HepG2 (cell line): ENCODE measurements around the gene EVA1C. TPM values are rescaled to one million over a fixed set of nuclear protein-coding genes. Genes with fewer than 3 reads are reported as not detected.

Experiments used
- ATAC-seq: fragments of 200-7000 bp; cut with Tn5 transposase; 3 replicates; pipeline ENCODE4 v1.9.1; 2020; ENCODE audit warnings: mild to moderate bottlenecking, moderate library complexity
- BruUV-seq: library from RNA; stranded (reverse); fragments of 400-500 nt; replicated peaks from 2 replicates; lab custom pipeline; 2021; lab: Mats Ljungman, UMichigan
- CTCF ChIA-PET: fragments of 300-600 bp; formaldehyde crosslinking; extraction: SDS; loops from one replicate; lab custom pipeline; 2021; ENCODE audit warnings: low total read pairs, inconsistent platforms, low intra/inter-chr PET ratio; lab: Yijun Ruan, JAX
- POLR2A ChIA-PET: fragments of 350-600 bp; sonication (Branson Sonifier 250); formaldehyde crosslinking; loops from one replicate; lab custom pipeline; 2020; ENCODE audit warnings: antibody characterized with exemption, inconsistent platforms; lab: Yijun Ruan, JAX
- DNase-seq: peaks from one replicate; pipeline ENCODE4 v3.0.0-alpha.2; 2015; ENCODE audit warnings: low spot score
- FAIRE-seq: peaks from 3 replicates; lab custom pipeline; 2011; peaks lifted over from hg19 to GRCh38; lab: Jason Lieb, UNC
- H2AFZ ChIP-seq: one replicate; pipeline ENCODE4 v1.6.1; 2011; ENCODE audit warnings: low read length, inconsistent platforms
- H3K27ac ChIP-seq: fragments of 300-600 bp; 3 replicates; pipeline ENCODE4 v1.8.0; 2011; ENCODE audit warnings: mixed run types, mild to moderate bottlenecking, mixed read lengths, low read length, inconsistent platforms; ENCODE audit not compliant: insufficient read depth; ENCODE audit errors: extremely low read length
- H3K27me3 ChIP-seq, 2 experiments: fragments of 200-600 bp in 1 of 2; 2 replicates in 1 of 2; 3 replicates in 1 of 2; pipeline versions ENCODE4 v1.6.0 to v1.8.0; 2011; ENCODE audit warnings: low read length in 2 of 2, mild to moderate bottlenecking in 2 of 2, moderate library complexity in 2 of 2, inconsistent platforms in 1 of 2; ENCODE audit not compliant: insufficient read depth in 2 of 2, control insufficient read depth in 1 of 2
- H3K36me3 ChIP-seq, 2 experiments: fragments of 200-600 bp in 1 of 2; replicated peaks in 1 of 2; 2 replicates in 1 of 2; 3 replicates in 1 of 2; pipeline versions ENCODE4 v1.5.1 to v1.8.0; 2011; ENCODE audit warnings: low read length in 2 of 2, inconsistent platforms in 1 of 2; ENCODE audit not compliant: insufficient read depth in 2 of 2, control insufficient read depth in 1 of 2
- H3K4me1 ChIP-seq: 2 replicates; pipeline ENCODE4 v1.5.1; 2012; ENCODE audit warnings: low read length, inconsistent platforms; ENCODE audit not compliant: insufficient read depth
- H3K4me2 ChIP-seq: 2 replicates; pipeline ENCODE4 v1.6.0; 2011; ENCODE audit warnings: low read depth, low read length, inconsistent platforms
- H3K4me3 ChIP-seq, 3 experiments: fragments of 200-600 bp in 1 of 3; sonication (generic), shearing (Covaris generic) in 1 of 3; replicated peaks in 1 of 3; 2 replicates each; pipeline ENCODE4 v1.5.1; 2011 to 2016; ENCODE audit warnings: low read length in 3 of 3, inconsistent platforms in 2 of 3, low read depth in 2 of 3, mild to moderate bottlenecking in 2 of 3, control low read depth in 1 of 3, mixed read lengths in 1 of 3; ENCODE audit not compliant: insufficient read depth in 1 of 3
- H3K79me2 ChIP-seq: one replicate; pipeline ENCODE4 v1.6.1; 2011; ENCODE audit warnings: low read length, inconsistent platforms; ENCODE audit not compliant: insufficient read depth
- H3K9ac ChIP-seq: 2 replicates; pipeline ENCODE4 v1.6.0; 2011; ENCODE audit warnings: mild to moderate bottlenecking, low read depth, low read length, inconsistent platforms; ENCODE audit not compliant: insufficient read depth
- H3K9me3 ChIP-seq: 2 replicates; pipeline ENCODE4 v1.5.1; 2012; ENCODE audit warnings: mild to moderate bottlenecking, low read length
- H4K20me1 ChIP-seq: 2 replicates; pipeline ENCODE4 v1.6.0; 2011; ENCODE audit warnings: inconsistent platforms, mild to moderate bottlenecking, low read length, moderate library complexity; ENCODE audit not compliant: insufficient read depth
- AGO2 ChIP-seq: fragments of 200-400 bp; formaldehyde crosslinking; optimal IDR thresholded peaks from 2 replicates; pipeline ENCODE3; 2017; ENCODE audit warnings: mild to moderate bottlenecking, low read depth, low read length, moderate library complexity
- FOXM1 ChIP-seq: sonication (generic); formaldehyde crosslinking; IDR thresholded peaks from 2 replicates; pipeline ENCODE4 v1.5.0; 2020; ENCODE audit warnings: missing genetic modification reagents
- FOXO1 ChIP-seq: sonication (generic); formaldehyde crosslinking; IDR thresholded peaks from 2 replicates; pipeline ENCODE4 v1.4.0; 2020; ENCODE audit warnings: missing genetic modification reagents
- GABPB1 ChIP-seq: IDR thresholded peaks from 2 replicates; pipeline ENCODE4 v1.6.1; 2016; ENCODE audit warnings: mild to moderate bottlenecking, missing genetic modification reagents, moderate library complexity, missing compliant biosample characterization
- SNRNP70 ChIP-seq: fragments of 200-400 bp; formaldehyde crosslinking; IDR thresholded peaks from 2 replicates; pipeline ENCODE4 v1.6.1; 2017; ENCODE audit warnings: mild to moderate bottlenecking, low read depth, low read length, moderate library complexity
- ZNF3 ChIP-seq: IDR thresholded peaks from 2 replicates; pipeline ENCODE4 v1.7.0; 2017; ENCODE audit warnings: inconsistent platforms
- ZNF530 ChIP-seq: sonication (generic); formaldehyde crosslinking; IDR thresholded peaks from 2 replicates; pipeline ENCODE4 v1.5.0; 2020; ENCODE audit warnings: low read depth, mild to moderate bottlenecking, missing genetic modification reagents
- WGBS: methylation state at CpG from one replicate; pipeline ENCODE4 v1.1.6; 2017; ENCODE audit warnings: low lambda C conversion rate; 5-methylcytosine and 5-hydroxymethylcytosine counted together
- in situ Hi-C: cut with HindIII; loops from 2 replicates; pipeline ENCODE4 v1.10.0; 2017; ENCODE audit warnings: low pct_unique_long_range_greater_than_20kb; ENCODE audit not compliant: extremely low pct_ligation_motif_present
- intact Hi-C: fragments of 100-400 bp; cut with micrococcal nuclease; formaldehyde crosslinking; loops from one replicate; pipeline ENCODE4 v1.10.0; 2022; ENCODE audit not compliant: unreplicated experiment
- polyA plus RNA-seq, 8 experiments: library from polyadenylated mRNA; depleted of rRNA in 3 of 8; stranded (reverse) in 7 of 8; unstranded in 1 of 8; fragments of >200 nt; fragmentation: Illumina TruSeq in 4 of 8; extraction: Trizol in 4 of 8; gene quantifications; 2 replicates each; pipeline versions ENCODE4 v1.2.1 to v1.2.3, GENCODE V29; 2011 to 2016; ENCODE audit warnings: low read depth in 4 of 8, missing spikeins in 1 of 8, mixed read lengths in 1 of 8; ENCODE audit not compliant: insufficient read depth in 1 of 8
- total RNA-seq, 5 experiments: library from RNA; depleted of rRNA; stranded (reverse); fragments of >200 nt; fragmentation: Illumina TruSeq; extraction: Trizol; gene quantifications; 2 replicates each; pipeline ENCODE4 v1.2.3, GENCODE V29; 2016; ENCODE audit warnings: low read depth in 1 of 5
- TF ChIP-seq, protein P1 (sequence below): sonication (generic); formaldehyde crosslinking; IDR thresholded peaks from 2 replicates; pipeline ENCODE4 v1.5.0; 2020; ENCODE audit warnings: mild to moderate bottlenecking, missing genetic modification reagents, moderate library complexity
- TF ChIP-seq, protein P2 (sequence below): sonication (generic); formaldehyde crosslinking; IDR thresholded peaks from 2 replicates; pipeline ENCODE4 v1.4.0; 2020; ENCODE audit warnings: mild to moderate bottlenecking, missing genetic modification reagents
- TF ChIP-seq, protein P3 (sequence below): sonication (generic); formaldehyde crosslinking; IDR thresholded peaks from 2 replicates; pipeline ENCODE4 v1.4.0; 2020; ENCODE audit warnings: missing genetic modification reagents, borderline replicate concordance
- TF ChIP-seq, protein P4 (sequence below): IDR thresholded peaks from 2 replicates; pipeline ENCODE4 v1.6.1; 2016; ENCODE audit warnings: missing compliant biosample characterization, missing genetic modification reagents, borderline replicate concordance
- TF ChIP-seq, protein P5 (sequence below): fragments of 450-650 bp; IDR thresholded peaks from 2 replicates; pipeline ENCODE4 v1.6.1; 2017; ENCODE audit warnings: mild to moderate bottlenecking

Gene EVA1C
- total and polyA plus RNA-seq, 2 of the 13 experiments (the other 11 are each of a cell fraction or from before 2014, with no cell fraction given), result 0.29 to 0.34 TPM

DNA sequence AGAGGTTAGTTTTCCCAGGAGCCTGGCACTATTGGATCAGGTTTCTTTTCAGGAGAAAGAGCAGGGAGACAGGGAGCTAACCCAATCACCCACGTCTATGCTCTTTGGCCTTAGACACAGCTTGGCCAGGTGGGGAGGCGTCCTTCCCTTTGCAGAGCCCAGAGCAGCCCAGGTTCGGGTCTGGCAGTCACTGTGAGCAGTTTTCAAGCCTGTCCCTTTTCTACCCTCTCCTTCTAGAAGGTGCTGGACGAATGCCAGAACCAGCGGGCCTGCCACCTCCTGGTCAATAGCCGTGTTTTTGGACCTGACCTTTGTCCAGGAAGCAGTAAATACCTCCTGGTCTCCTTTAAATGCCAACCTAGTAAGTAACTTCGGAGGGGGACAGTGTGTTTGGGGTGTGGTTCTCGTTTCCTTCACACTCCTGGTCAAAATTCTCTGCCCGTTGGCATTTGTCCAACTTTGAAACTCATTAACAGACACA lies 44.9 kb downstream of the EVA1C start:
- 0 out of 2 replicates have a peak overlapping the region, but pooled peaks have one; percentile 16 for H3K9ac ChIP-seq
- TF ChIP-seq SNRNP70 (no peak), FOXO1 (CRISPR knock-in tag) (0 out of 2 replicates have a peak, but pooled peaks have one; percentile 17), ZNF3 (CRISPR knock-in tag) (no peak), GABPB1 (CRISPR knock-in tag) (peak; percentile 42), FOXM1 (CRISPR knock-in tag) (no peak), AGO2 (no peak), ZNF530 (CRISPR knock-in tag) (no peak)
- TF ChIP-seq, protein P1, sequence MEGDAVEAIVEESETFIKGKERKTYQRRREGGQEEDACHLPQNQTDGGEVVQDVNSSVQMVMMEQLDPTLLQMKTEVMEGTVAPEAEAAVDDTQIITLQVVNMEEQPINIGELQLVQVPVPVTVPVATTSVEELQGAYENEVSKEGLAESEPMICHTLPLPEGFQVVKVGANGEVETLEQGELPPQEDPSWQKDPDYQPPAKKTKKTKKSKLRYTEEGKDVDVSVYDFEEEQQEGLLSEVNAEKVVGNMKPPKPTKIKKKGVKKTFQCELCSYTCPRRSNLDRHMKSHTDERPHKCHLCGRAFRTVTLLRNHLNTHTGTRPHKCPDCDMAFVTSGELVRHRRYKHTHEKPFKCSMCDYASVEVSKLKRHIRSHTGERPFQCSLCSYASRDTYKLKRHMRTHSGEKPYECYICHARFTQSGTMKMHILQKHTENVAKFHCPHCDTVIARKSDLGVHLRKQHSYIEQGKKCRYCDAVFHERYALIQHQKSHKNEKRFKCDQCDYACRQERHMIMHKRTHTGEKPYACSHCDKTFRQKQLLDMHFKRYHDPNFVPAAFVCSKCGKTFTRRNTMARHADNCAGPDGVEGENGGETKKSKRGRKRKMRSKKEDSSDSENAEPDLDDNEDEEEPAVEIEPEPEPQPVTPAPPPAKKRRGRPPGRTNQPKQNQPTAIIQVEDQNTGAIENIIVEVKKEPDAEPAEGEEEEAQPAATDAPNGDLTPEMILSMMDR (CRISPR knock-in tag), result peak; percentile 37; the same call in 1 of the 2 replicates
- TF ChIP-seq, protein P2, sequence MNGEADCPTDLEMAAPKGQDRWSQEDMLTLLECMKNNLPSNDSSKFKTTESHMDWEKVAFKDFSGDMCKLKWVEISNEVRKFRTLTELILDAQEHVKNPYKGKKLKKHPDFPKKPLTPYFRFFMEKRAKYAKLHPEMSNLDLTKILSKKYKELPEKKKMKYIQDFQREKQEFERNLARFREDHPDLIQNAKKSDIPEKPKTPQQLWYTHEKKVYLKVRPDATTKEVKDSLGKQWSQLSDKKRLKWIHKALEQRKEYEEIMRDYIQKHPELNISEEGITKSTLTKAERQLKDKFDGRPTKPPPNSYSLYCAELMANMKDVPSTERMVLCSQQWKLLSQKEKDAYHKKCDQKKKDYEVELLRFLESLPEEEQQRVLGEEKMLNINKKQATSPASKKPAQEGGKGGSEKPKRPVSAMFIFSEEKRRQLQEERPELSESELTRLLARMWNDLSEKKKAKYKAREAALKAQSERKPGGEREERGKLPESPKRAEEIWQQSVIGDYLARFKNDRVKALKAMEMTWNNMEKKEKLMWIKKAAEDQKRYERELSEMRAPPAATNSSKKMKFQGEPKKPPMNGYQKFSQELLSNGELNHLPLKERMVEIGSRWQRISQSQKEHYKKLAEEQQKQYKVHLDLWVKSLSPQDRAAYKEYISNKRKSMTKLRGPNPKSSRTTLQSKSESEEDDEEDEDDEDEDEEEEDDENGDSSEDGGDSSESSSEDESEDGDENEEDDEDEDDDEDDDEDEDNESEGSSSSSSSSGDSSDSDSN (CRISPR knock-in tag), result no peak
- TF ChIP-seq, protein P3, sequence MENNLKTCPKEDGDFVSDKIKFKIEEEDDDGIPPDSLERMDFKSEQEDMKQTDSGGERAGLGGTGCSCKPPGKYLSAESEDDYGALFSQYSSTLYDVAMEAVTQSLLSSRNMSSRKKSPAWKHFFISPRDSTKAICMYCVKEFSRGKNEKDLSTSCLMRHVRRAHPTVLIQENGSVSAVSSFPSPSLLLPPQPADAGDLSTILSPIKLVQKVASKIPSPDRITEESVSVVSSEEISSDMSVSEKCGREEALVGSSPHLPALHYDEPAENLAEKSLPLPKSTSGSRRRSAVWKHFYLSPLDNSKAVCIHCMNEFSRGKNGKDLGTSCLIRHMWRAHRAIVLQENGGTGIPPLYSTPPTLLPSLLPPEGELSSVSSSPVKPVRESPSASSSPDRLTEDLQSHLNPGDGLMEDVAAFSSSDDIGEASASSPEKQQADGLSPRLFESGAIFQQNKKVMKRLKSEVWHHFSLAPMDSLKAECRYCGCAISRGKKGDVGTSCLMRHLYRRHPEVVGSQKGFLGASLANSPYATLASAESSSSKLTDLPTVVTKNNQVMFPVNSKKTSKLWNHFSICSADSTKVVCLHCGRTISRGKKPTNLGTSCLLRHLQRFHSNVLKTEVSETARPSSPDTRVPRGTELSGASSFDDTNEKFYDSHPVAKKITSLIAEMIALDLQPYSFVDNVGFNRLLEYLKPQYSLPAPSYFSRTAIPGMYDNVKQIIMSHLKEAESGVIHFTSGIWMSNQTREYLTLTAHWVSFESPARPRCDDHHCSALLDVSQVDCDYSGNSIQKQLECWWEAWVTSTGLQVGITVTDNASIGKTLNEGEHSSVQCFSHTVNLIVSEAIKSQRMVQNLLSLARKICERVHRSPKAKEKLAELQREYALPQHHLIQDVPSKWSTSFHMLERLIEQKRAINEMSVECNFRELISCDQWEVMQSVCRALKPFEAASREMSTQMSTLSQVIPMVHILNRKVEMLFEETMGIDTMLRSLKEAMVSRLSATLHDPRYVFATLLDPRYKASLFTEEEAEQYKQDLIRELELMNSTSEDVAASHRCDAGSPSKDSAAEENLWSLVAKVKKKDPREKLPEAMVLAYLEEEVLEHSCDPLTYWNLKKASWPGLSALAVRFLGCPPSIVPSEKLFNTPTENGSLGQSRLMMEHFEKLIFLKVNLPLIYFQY, result no peak
- TF ChIP-seq, protein P4, sequence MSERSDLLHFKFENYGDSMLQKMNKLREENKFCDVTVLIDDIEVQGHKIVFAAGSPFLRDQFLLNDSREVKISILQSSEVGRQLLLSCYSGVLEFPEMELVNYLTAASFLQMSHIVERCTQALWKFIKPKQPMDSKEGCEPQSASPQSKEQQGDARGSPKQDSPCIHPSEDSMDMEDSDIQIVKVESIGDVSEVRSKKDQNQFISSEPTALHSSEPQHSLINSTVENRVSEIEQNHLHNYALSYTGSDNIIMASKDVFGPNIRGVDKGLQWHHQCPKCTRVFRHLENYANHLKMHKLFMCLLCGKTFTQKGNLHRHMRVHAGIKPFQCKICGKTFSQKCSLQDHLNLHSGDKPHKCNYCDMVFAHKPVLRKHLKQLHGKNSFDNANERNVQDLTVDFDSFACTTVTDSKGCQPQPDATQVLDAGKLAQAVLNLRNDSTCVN (CRISPR knock-in tag), result no peak
- TF ChIP-seq, protein P5, sequence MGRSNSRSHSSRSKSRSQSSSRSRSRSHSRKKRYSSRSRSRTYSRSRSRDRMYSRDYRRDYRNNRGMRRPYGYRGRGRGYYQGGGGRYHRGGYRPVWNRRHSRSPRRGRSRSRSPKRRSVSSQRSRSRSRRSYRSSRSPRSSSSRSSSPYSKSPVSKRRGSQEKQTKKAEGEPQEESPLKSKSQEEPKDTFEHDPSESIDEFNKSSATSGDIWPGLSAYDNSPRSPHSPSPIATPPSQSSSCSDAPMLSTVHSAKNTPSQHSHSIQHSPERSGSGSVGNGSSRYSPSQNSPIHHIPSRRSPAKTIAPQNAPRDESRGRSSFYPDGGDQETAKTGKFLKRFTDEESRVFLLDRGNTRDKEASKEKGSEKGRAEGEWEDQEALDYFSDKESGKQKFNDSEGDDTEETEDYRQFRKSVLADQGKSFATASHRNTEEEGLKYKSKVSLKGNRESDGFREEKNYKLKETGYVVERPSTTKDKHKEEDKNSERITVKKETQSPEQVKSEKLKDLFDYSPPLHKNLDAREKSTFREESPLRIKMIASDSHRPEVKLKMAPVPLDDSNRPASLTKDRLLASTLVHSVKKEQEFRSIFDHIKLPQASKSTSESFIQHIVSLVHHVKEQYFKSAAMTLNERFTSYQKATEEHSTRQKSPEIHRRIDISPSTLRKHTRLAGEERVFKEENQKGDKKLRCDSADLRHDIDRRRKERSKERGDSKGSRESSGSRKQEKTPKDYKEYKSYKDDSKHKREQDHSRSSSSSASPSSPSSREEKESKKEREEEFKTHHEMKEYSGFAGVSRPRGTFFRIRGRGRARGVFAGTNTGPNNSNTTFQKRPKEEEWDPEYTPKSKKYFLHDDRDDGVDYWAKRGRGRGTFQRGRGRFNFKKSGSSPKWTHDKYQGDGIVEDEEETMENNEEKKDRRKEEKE, result no peak

More for the DNA sequence above, 44.9 kb downstream of the EVA1C start:
- no peaks in the 10 kb centered on the region for H3K9me3 ChIP-seq
- no peaks in the 10 kb centered on the region for H3K27me3 ChIP-seq
- no peak overlapping the region for H3K27ac ChIP-seq
- intact Hi-C loops (no loop called here), in situ Hi-C loops (no loop called here)
- peaks cover 42% of the 10 kb centered on the region for H3K4me1 ChIP-seq
- DNase-seq, result peak; percentile 41
- peak; percentile 83 for ATAC-seq
- ChIA-PET POLR2A (no interaction called here), CTCF (no interaction called here)
- H2AFZ ChIP-seq, result no peak overlapping the region
- peak overlapping the region in 2 of 3 experiments; percentile 22 to 36; a peak in 3 of 6 replicates for H3K4me3 ChIP-seq
- no TSS peak for BruUV-seq
- WGBS, result 4% methylated on average over 6 of the region's 9 CpGs
- H3K4me2 ChIP-seq, result peak overlapping the region; percentile 70
- no peaks in the 10 kb centered on the region for H4K20me1 ChIP-seq
- no peaks in the 10 kb centered on the region for H3K79me2 ChIP-seq
- FAIRE-seq, result peak; percentile 50
- no peaks in the 10 kb centered on the region for H3K36me3 ChIP-seq
